NCI-H1417 (cell line): ENCODE results near the gene NEK10.
A peak's percentile ranks its signal among the peaks of the same experiment; 100 is the strongest.
"Not testable (repeated sequence)": the region's sequence is repeated elsewhere in the genome, so short reads cannot be mapped to it uniquely, and the experiment has no call there.

ENCODE experiments used
- DNase-seq, 3 experiments: peaks; one replicate each; lab custom pipeline; 2025; lab: John Stamatoyannopoulos, UW

NEK10 gene

DNA sequence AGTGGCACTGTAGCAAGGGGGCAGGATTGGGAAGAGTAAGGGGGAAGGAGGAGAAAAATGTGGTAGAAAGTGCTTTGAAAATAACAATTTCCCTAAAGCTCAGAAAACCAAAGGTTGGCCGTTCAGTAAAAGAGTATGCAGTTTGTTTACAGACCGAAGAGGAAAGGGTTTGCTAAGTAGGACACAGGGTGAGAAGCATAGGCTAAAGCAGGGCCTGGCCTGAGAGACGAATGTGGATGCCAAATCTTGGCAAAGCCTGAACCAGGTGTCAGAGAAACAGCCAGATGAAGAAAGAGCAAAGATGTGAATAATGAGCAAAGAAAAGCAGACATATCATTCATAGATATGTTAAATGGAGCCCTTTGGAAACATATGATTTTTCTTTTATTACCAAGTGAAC lies 17.1 kb downstream of the NEK10 start:
- DNase-seq: no peak

- peak in 1 of 3 experiments; percentile 13 for DNase-seq
Observed at GRCh38 chr3:27349832-27350231, 19.4 kb downstream of the NEK10 start.

- peak in 1 of 3 experiments; percentile 4 for DNase-seq
Observed at GRCh38 chr3:27345959-27346865, 23.0 kb downstream of the NEK10 start.

DNA sequence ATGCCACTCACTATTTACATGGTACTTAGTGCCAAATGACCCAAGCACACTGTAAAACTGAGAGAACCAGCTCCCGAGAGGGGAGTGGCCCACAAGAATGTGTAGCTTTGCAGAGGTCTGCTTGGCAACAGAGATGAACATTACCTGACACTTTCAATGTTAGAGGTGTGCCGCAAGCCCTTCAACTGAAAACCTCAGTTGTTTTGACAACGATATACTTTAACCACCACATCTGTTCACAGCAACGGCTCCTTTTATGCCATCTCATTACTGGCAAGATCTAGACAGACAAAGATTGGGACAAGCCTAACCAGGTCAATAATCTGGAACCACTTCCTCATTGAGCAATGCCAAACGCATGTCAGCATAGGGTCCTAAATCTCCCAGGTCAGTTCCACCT lies 23.7 kb downstream of the NEK10 start:
- DNase-seq: peak in 1 of 3 experiments; percentile 8

- DNase-seq: no peak
Observed at GRCh38 chr3:27345045-27345444, 24.1 kb downstream of the NEK10 start.

DNA sequence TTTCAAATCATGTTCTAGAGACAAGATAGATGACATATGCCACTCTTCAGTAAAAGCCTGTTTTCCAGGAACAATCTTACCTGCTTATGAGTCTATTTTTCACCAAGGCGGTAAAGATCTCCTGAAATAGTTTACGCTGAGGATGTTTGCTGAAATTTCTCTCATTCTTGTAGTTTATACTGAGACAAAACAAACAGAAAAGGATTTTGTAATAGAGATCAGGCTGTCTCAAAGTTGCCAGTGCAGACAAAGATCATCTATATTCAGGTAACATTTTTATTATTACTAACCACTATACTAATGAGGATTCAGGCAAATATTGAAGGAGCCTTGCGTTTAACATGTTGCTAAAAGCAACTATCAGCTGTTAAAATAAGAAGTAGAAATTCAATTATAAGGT lies 25.0 kb downstream of the NEK10 start:
- DNase-seq: no peak

DNA sequence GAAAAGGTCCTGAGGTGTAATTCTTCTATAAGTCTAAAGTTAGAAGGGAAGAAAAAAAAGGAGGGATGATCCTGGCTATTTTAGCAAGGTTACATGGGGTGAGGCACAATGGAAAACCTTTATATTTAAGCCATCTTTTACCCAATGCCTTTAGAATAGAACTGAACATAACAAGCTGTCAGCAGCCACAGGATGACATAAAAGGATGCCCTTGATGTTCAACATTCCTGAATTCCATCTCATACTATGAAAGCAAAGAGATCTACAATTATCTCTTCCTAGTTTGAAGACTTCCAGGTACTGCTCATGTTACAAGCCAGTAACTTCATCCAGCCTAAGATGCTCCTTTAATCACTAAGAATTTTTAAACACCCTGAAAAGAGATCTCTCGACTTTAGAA lies 26.9 kb downstream of the NEK10 start:
- DNase-seq: no peak

DNA sequence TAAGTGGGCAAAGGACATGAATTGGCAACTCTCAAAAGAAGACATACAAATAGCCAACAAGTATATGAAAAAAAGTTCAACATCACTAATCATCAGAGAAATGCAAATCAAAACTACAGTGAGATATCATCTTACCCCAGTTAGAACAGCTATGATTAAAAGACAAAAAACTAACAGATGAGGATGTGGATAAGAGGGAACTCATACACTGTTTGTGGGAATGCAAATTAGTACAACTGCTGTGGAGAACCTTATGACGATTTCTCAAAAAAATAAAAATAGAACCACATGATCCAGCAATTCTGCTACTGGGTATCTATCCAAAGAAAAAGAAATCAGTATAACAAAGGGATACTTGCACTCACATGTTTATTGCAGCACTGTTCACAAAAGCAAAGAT lies 28.6 kb downstream of the NEK10 start:
- no peak for DNase-seq

DNA sequence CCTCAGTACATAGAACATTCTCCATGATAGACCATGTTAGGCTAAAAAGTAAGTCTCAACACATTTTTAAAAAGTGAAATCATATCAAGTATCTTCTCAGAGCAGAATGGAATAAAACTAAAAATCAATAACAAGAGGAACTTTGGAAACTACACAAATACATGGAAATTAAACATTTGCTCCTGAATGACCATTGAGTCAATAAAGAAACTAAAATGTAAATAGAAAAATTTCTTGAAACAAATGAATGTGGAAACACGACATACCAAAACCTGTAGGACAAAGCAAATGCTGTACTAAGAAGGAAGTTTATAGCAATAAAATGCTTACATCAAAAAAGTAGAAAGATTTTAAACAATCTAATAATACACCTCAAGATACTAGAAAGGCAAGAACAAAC lies 33.6 kb downstream of the NEK10 start:
- no peak for DNase-seq

DNA sequence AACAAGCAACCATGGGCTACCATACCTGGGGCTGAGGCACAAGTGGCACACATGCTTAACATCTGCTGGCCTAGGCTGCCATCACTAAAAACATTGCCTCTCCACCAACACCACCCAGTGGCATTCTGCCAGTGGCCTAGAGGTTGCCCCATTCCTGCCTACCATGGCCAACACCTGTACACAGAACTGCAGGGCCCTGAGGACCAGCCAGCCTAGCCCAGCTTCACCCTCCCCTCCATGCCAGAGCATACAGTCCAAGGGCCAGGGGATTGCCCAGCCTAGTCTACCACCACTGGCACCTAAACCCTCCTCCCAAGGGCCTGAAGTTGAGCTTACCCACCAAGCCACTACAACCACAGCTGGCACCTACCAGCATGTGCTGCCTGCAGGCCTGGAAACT lies 35.3 kb downstream of the NEK10 start:
- DNase-seq: no peak

- not testable (repeated sequence) for DNase-seq
Observed at GRCh38 chr3:27328982-27329762, 40.0 kb downstream of the NEK10 start.

DNA sequence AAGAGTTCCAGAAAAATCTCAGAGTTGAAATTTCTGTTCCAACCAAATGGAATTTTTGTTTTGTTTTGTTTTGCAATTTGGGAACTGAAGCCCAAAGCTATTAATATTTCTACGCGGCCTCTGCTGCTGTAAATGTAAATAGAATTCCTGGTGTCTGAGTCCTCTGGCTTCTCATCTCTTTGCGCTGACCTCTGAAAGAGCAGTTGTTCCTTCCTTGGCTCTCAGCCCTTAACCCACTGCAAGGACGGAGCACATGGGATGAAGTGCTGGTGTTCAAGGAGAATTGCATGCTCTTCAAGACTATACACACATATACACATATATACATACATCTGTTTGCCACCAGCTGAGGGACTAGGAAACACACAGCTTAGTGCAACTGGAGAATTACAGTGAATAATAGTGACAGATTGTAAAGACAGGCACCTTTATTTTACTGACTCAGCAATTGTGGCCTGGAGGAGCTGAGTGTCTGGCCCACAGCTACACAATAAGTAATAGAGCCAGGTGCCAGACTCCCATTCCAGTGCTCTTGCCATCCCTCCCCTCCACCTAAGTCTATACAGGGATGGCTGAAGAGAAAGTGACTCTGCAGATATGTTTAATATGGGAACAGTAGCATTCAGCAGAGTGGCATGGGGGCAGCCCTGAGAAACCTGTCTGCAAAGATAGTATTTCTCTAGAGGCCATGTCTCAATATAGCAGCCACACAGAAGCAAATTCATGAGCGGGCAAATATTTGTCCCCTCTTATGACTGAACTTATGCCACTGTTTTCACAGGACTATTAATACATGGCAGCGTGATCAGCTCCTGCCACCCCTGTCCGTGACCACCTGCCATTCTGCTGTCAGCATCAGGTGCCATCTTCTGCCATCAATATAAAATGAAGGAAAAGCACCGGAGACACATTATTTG lies 42.3 kb downstream of the NEK10 start:
- DNase-seq: no peak

- no peak for DNase-seq
Observed at GRCh38 chr3:27326202-27326601, 43.0 kb downstream of the NEK10 start.

DNA sequence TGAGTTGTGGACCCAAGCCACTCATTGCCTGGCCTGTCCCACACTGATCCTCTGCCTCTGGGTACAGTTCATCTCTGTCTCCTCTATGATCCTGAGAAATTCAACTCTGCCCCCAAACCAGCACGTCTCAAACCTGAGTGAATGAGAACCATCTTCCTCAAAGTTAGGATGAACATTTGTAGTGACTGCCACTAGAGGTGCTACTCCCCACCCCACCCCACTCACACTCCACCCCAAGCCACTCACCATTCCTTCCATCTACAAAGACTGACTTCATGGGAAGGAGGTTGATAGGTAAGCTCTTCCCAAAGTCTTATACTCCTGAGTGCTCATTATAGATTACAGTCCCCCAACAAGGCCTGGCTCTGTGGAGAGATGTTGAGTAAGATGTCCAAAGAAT lies 43.8 kb downstream of the NEK10 start:
- no peak for DNase-seq

GRCh38 chr3:27324686-27325085 lies 44.5 kb downstream of the NEK10 start:
- no peak for DNase-seq

DNA sequence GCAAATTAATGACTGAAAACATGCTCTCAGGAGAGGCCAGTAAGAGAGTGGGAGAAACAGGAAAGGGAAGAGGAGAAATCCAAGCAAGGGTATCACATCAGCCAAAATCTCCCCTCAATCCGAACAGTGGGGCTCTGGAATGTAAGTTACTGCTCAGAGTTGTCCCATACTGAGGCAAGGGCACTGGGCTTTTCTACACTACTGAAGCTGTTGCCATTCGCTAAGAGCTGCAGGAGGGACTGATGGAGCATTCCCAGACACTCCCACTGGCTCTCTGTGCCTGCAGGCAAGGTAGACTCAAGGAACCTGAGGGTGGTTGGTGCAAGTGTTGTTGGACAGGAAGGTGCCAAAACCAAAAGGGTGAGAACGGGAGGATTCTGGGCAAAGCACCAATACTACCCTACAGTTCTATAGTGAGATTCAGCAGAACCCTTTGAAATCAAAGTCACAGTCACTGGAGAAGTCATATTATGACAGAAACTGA lies 46.1 kb downstream of the NEK10 start:
- no peak for DNase-seq

- DNase-seq: no peak
Observed at GRCh38 chr3:27322634-27323033, 46.5 kb downstream of the NEK10 start.

DNA sequence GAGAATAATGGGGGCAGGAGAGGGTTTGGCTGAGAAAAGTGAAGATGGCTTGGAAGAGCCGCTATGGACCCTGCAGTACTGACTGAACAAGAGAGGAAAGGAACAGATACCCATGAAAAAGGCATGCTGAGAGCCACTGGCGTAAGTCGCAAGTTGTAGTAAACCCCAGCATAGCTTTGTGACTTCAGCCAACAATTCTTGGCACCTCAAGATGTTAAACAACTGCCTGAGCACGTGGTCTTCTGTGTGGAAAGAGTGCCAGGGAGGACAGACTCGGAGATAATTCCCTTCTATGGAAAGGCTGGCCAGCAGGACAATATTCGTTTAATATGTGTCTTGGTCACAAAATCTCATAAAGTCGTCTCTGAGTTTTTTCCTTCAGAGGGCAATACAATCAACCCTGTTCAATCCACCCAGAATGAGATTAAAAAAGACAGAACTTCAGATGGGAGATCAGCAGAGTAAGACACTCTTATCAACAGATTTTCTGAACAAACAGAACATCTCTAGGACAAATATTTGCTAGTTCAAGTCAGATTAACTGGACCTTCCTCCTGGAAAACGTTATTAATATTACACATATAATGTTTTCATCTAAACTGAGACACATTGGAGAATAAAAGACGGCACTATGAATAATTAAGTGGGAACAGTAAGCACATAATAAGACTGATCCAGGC lies 49.2 kb downstream of the NEK10 start:
- no peak for DNase-seq

DNA sequence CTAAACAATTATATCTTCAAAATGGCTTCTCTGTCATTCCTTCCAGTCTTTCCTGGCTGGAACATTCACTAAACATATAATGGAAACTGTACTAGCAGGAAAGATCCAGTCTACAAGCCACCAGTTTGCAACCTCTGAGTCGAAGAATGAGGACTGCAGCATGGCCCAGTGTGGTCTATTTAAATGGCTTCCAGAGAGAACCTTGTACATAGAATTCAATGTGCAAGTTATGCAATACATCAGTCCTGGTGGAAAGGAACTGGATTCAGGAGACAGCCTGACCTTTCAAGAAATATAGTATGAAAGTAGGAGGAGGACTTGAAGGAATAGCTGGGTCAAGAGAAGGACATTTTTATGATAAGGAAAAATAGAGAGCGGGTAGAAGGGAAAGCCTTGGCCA lies 49.9 kb downstream of the NEK10 start:
- DNase-seq: no peak

DNA sequence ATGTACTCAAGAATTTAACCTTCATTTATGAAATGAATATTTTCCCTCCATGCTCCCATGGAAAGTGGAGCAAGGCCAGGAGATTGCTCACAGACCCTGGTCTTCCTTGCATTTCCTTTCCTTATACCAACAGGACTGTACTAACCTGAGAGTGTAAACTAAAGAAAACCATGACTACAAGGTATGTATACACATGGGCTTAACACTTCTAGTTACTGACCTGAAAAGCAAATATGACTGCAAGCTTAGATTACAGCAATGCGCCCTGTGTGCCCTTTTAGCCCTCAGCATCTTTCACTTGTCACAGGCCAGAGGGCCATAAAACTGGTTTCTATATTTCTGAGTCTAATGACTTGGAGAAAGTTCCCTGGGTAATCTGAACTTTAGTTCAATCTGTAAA lies 52.1 kb downstream of the NEK10 start:
- no peak for DNase-seq

DNA sequence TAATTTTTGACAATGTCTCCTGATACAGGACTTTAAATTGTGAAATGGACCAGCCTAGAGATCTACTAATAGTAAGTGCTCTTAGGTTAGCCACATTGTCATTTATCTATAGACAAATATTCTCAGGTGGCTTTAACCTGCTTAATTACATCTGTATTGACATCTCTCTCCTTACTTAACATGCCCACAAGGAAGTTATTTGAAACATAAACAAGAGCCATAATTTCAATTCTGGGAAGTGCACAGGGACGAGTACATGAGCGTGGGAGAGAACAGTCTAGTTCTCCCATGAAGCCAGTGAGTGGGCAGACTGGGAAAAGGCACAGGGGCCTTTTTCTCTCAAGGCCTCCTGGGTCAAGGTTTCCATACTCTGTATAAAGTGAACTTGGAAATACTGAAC lies 54.2 kb downstream of the NEK10 start:
- no peak for DNase-seq
